Progenitor cell of endocrine pancreas (in vitro differentiated cells): ENCODE measurements around the gene MPP1. TPM values are rescaled to one million over a fixed set of nuclear protein-coding genes. Genes with fewer than 3 reads are reported as not detected.

ENCODE experiments used
- DNase-seq: peaks from one replicate; pipeline ENCODE4 v3.0.0; 2021; ENCODE audit warnings: low spot score; ENCODE audit not compliant: unreplicated experiment
- H3K27ac Mint-ChIP-seq: 2 replicates; pipeline ENCODE4 v1.8.0; 2021; ENCODE audit warnings: mild to moderate bottlenecking, moderate library complexity, mixed read lengths
- H3K27me3 Mint-ChIP-seq: 2 replicates; pipeline ENCODE4 v1.8.0; 2021; ENCODE audit warnings: mixed read lengths
- H3K36me3 Mint-ChIP-seq: 2 replicates; pipeline ENCODE4 v1.8.0; 2022; ENCODE audit warnings: mixed read lengths; ENCODE audit not compliant: insufficient read depth
- H3K4me1 Mint-ChIP-seq: 2 replicates; pipeline ENCODE4 v1.8.0; 2021; ENCODE audit warnings: low read depth, mixed read lengths
- H3K4me3 Mint-ChIP-seq: 2 replicates; pipeline ENCODE4 v1.8.0; 2021; ENCODE audit warnings: low read depth, mild to moderate bottlenecking, moderate library complexity, mixed read lengths
- H3K9me3 Mint-ChIP-seq: 2 replicates; pipeline ENCODE4 v1.8.0; 2021; ENCODE audit warnings: low read depth, mixed read lengths
- CTCF ChIP-seq: fragments of 200-600 bp; sonication (generic); IDR thresholded peaks from one replicate; pipeline ENCODE4 v1.5.0; 2021; ENCODE audit warnings: antibody characterized with exemption, mild to moderate bottlenecking; ENCODE audit not compliant: unreplicated experiment
- total RNA-seq: library from RNA; stranded (reverse); gene quantifications from 2 replicates; pipeline ENCODE4 v1.2.1, GENCODE V29; 2021

The MPP1 gene
- total RNA-seq, 1 donor from 2014 or later, result 4.9 TPM

- Mint-ChIP-seq H3K27ac (no peak overlapping the region), H3K9me3 (peaks cover 16% of the 10 kb centered on the region), H3K27me3 (peaks cover 6% of the 10 kb centered on the region), H3K4me3 (no peak overlapping the region), H3K36me3 (no peaks in the 10 kb centered on the region), H3K4me1 (no peaks in the 10 kb centered on the region)
- DNase-seq, result no peak
- no peak for TF ChIP-seq CTCF
Observed at GRCh38 chrX:154809939-154810665, 4.8 kb upstream of the MPP1 start.

GRCh38 chrX:154806837-154807501, 1.7 kb upstream of the MPP1 start:
- H3K36me3 Mint-ChIP-seq, result no peaks in the 10 kb centered on the region
- no peak overlapping the region for H3K27ac Mint-ChIP-seq
- H3K9me3 Mint-ChIP-seq, result peaks cover 16% of the 10 kb centered on the region
- DNase-seq, result no peak
- H3K4me1 Mint-ChIP-seq, result no peaks in the 10 kb centered on the region
- TF ChIP-seq CTCF, result no peak
- no peak overlapping the region for H3K4me3 Mint-ChIP-seq
- peaks cover 21% of the 10 kb centered on the region for H3K27me3 Mint-ChIP-seq

GRCh38 chrX:154805696-154806091, 409 bp upstream of the MPP1 start:
- peaks cover 3% of the 10 kb centered on the region for H3K4me1 Mint-ChIP-seq
- peaks cover 16% of the 10 kb centered on the region for H3K9me3 Mint-ChIP-seq
- H3K27me3 Mint-ChIP-seq, result peaks cover 21% of the 10 kb centered on the region
- peak overlapping the region; percentile 76 for H3K4me3 Mint-ChIP-seq
- DNase-seq, result no peak
- H3K27ac Mint-ChIP-seq, result no peak overlapping the region
- TF ChIP-seq CTCF, result no peak
- H3K36me3 Mint-ChIP-seq, result no peaks in the 10 kb centered on the region

- Mint-ChIP-seq H3K27ac (no peak overlapping the region), H3K36me3 (no peaks in the 10 kb centered on the region), H3K27me3 (peaks cover 21% of the 10 kb centered on the region), H3K4me3 (peak overlapping the region; percentile 65), H3K4me1 (peaks cover 12% of the 10 kb centered on the region), H3K9me3 (peaks cover 16% of the 10 kb centered on the region)
- DNase-seq, result no peak
- TF ChIP-seq CTCF, result no peak
Observed at GRCh38 chrX:154804261-154804956, 876 bp downstream of the MPP1 start.

GRCh38 chrX:154802947-154803346, 2.3 kb downstream of the MPP1 start:
- Mint-ChIP-seq H3K27ac (no peak overlapping the region), H3K4me3 (no peak overlapping the region), H3K9me3 (peaks cover 10% of the 10 kb centered on the region), H3K27me3 (peaks cover 21% of the 10 kb centered on the region), H3K4me1 (peaks cover 16% of the 10 kb centered on the region), H3K36me3 (peaks cover 1% of the 10 kb centered on the region)
- TF ChIP-seq CTCF, result no peak
- no peak for DNase-seq
